GM12891 (cell line): ENCODE measurements around the gene PDXDC1.
"Not testable (repeated sequence)": the region's sequence is repeated elsewhere in the genome, so short reads cannot be mapped to it uniquely, and the experiment has no call there.

Experiments
- POLR2A ChIP-seq: IDR thresholded peaks from 2 replicates; pipeline ENCODE4 v1.6.1; 2011; ENCODE audit warnings: low read depth, low read length, control low read depth
- SPI1 ChIP-seq: IDR thresholded peaks from 2 replicates; pipeline ENCODE4 v1.6.1; 2011; ENCODE audit warnings: low read depth, low read length, control low read depth

- TF ChIP-seq POLR2A, SPI1: not testable (repeated sequence)
These were observed 36.8 kb upstream of the PDXDC1 start for GRCh38 chr16:14937994-14938393.
